ENCODE results near the gene SLC9B1.
A peak's percentile ranks its signal among the peaks of the same experiment; 100 is the strongest.
"Not testable (repeated sequence)": the region's sequence is repeated elsewhere in the genome, so short reads cannot be mapped to it uniquely, and the experiment has no call there.

The SLC9B1 gene

DNA sequence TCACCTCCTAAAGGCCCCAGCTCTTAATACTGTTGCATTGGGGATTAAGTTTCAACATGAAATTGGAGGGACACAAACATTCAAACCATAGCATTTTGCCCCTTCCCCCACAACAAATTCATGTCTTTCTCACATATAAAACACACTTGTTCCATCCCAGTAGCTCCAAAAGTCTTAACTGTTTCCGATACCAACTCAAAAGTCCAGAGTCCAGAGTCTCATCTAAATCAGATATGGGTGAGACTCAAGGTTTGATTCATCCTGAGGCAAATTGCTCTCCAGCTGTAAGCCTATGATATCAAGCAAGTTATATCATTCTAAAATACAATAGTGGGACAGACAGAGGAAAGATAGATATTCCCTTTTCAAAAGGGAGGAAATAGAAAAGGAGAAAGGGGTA lies 8.7 kb downstream of the SLC9B1 start:
- Histone ChIP-seq H3K4me1 (ENCODE audit: control insufficient read depth in 1 of 2, insufficient read depth in 2 of 2, low read length in 2 of 2) (peaks cover 15 to 19% of the 10 kb centered on the region in 2 donors), H3K27ac (ENCODE audit: low read length) (peak overlapping the region; percentile 74), H3K9me3 (ENCODE audit: control insufficient read depth in 1 of 2, low read length in 2 of 2) (no peaks in the 10 kb centered on the region)

DNA sequence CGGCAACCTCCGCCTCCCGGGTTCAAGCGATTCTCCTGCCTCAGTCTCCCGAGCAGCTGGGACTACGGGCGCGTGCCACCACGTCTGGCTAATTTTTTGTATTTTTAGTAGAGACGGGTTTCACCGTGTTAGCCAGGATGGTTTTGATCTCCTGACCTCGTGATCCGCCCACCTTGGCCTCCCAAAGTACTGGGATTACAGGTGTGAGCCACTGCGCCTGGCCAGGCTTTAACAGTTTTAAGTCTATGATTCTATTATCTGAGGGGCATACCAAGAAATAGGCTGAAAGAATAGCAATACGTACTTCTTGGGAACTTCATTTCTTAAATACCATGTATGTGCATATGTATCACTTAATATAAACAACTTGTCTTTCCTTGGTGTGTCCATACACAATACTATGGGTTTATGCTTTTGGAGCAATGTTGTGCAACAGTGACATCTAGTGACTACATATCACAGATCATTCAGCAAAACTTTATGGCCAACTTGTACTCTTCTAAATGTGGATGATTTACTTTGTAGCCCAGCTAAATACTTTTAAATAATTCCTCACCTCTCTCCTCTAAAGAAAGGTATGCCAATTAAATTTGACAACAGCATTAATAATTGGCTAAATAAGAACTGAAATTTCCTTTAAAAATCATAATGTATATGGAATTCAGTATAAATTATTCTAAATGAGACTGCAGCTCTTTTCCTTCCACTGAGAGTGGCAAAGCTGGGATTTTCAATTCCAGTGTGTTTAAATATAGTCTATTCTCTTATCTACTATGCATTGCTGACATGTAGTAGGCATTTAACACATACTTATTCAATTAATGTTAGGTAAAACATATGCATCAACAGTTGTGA lies 10.4 kb downstream of the SLC9B1 start:
- H3K27me3 ChIP-seq (ENCODE audit: low read depth, low read length): no peaks in the 10 kb centered on the region
- no peaks in the 10 kb centered on the region for H3K9me3 ChIP-seq (ENCODE audit: control insufficient read depth in 1 of 2, low read length in 2 of 2)
- no peak overlapping the region for H3K27ac ChIP-seq (ENCODE audit: low read length)
- peaks cover 15 to 19% of the 10 kb centered on the region in 2 donors for H3K4me1 ChIP-seq (ENCODE audit: control insufficient read depth in 1 of 2, insufficient read depth in 2 of 2, low read length in 2 of 2)
- no peaks in the 10 kb centered on the region for H3K36me3 ChIP-seq (ENCODE audit: control insufficient read depth in 1 of 2, insufficient read depth in 2 of 2, low read length in 2 of 2)
- H3K4me3 ChIP-seq (ENCODE audit: low read depth in 1 of 2, low read length in 2 of 2): no peak overlapping the region

More for the DNA sequence above, 8.7 kb downstream of the SLC9B1 start:
- Histone ChIP-seq H3K36me3 (ENCODE audit: control insufficient read depth in 1 of 2, insufficient read depth in 2 of 2, low read length in 2 of 2) (no peaks in the 10 kb centered on the region), H3K4me3 (ENCODE audit: low read depth in 1 of 2, low read length in 2 of 2) (no peak overlapping the region), H3K27me3 (ENCODE audit: low read depth, low read length) (no peaks in the 10 kb centered on the region)

GRCh38 chr4:103002551-103002950 lies 17.0 kb downstream of the SLC9B1 start:
- Histone ChIP-seq H3K9me3 (ENCODE audit: control insufficient read depth in 1 of 2, low read length in 2 of 2) (no peaks in the 10 kb centered on the region), H3K36me3 (ENCODE audit: control insufficient read depth in 1 of 2, insufficient read depth in 2 of 2, low read length in 2 of 2) (no peaks in the 10 kb centered on the region), H3K27me3 (ENCODE audit: low read depth, low read length) (no peaks in the 10 kb centered on the region), H3K4me3 (ENCODE audit: low read depth in 1 of 2, low read length in 2 of 2) (no peak overlapping the region), H3K27ac (ENCODE audit: low read length) (no peak overlapping the region), H3K4me1 (ENCODE audit: control insufficient read depth in 1 of 2, insufficient read depth in 2 of 2, low read length in 2 of 2) (no peaks in the 10 kb centered on the region)

- Histone ChIP-seq H3K4me3 (ENCODE audit: low read depth in 1 of 2, low read length in 2 of 2) (no peak overlapping the region), H3K36me3 (ENCODE audit: control insufficient read depth in 1 of 2, insufficient read depth in 2 of 2, low read length in 2 of 2) (no peaks in the 10 kb centered on the region), H3K27me3 (ENCODE audit: low read depth, low read length) (no peaks in the 10 kb centered on the region), H3K27ac (ENCODE audit: low read length) (no peak overlapping the region), H3K9me3 (ENCODE audit: control insufficient read depth in 1 of 2, low read length in 2 of 2) (no peaks in the 10 kb centered on the region), H3K4me1 (ENCODE audit: control insufficient read depth in 1 of 2, insufficient read depth in 2 of 2, low read length in 2 of 2) (no peaks in the 10 kb centered on the region)
These were observed 24.7 kb downstream of the SLC9B1 start for GRCh38 chr4:102994803-102995202.

DNA sequence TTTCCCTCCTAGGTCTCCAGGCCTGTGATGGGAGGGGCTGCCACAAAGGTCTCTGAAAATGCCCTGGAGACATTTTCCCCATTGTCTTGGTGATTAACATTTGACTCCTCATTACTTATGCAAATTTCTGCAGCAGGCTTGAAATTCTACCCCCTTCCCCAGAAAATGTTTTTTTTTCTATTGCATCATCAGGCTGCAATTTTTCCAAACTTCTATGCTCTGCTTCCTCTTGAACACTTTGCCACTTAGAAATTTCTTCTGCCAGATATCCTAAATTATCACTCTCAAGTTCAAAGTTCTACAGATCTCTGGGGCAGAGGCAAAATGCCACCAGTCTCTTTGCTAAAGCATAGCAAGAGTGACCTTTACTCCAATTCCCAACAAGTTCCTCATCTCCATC lies 25.5 kb downstream of the SLC9B1 start:
- not testable (repeated sequence) for H3K4me3 ChIP-seq (ENCODE audit: low read depth in 1 of 2, low read length in 2 of 2); H3K4me1 ChIP-seq (ENCODE audit: control insufficient read depth in 1 of 2, insufficient read depth in 2 of 2, low read length in 2 of 2); H3K27me3 ChIP-seq (ENCODE audit: low read depth, low read length); H3K9me3 ChIP-seq (ENCODE audit: control insufficient read depth in 1 of 2, low read length in 2 of 2); H3K27ac ChIP-seq (ENCODE audit: low read length); H3K36me3 ChIP-seq (ENCODE audit: control insufficient read depth in 1 of 2, insufficient read depth in 2 of 2, low read length in 2 of 2)

DNA sequence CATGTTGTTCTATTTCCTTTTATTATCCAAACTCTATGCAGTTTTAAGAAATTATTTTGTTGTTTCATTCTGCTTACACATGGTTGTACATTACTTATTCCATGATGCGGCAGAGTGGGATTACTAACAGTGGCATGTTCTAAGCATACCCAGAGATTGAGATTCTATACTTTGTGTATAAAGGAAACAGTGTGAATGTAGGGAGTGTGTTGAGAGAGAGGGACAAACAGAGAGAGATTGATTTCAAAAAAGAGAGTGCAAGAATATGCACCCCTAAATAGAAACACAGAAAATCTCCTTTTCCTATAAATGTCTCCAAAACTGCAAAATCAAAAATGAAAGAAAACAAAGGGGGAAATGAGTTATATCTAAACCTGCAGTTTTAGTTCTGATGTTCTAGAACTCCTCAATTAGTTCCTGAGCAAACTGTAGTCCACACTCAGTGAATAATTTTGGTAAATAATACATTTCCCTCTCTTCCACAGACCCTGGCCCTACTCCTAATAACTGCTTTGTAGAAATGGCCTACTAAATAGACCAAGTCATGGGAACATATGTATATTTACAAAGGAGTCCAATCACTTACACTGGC lies 31.0 kb downstream of the SLC9B1 start:
- no peaks in the 10 kb centered on the region for H3K27me3 ChIP-seq (ENCODE audit: low read depth, low read length)
- H3K4me3 ChIP-seq (ENCODE audit: low read depth in 1 of 2, low read length in 2 of 2): no peak overlapping the region
- no peaks in the 10 kb centered on the region for H3K4me1 ChIP-seq (ENCODE audit: control insufficient read depth in 1 of 2, insufficient read depth in 2 of 2, low read length in 2 of 2)
- H3K36me3 ChIP-seq (ENCODE audit: control insufficient read depth in 1 of 2, insufficient read depth in 2 of 2, low read length in 2 of 2): no peaks in the 10 kb centered on the region
- no peak overlapping the region for H3K27ac ChIP-seq (ENCODE audit: low read length)
- no peaks in the 10 kb centered on the region for H3K9me3 ChIP-seq (ENCODE audit: control insufficient read depth in 1 of 2, low read length in 2 of 2)

DNA sequence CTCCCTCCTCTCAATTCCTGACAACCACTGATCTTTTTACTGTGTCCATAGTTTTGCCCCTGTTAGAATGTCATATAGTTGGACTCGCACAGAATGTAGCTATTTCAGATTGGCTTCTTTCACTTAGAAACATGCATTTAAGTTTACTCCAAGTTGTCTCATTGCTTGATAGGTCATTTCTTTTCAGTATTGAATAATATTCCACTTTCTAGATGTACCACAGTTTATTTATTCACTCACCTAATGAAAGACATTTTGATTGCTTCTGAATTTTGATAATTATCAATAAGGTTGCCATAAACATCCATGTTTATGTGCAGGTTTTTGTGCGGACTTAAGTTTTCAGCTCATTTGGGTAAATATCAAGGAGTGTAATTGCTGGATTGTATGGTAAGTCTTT lies 38.5 kb downstream of the SLC9B1 start:
- Histone ChIP-seq H3K27ac (ENCODE audit: low read length) (no peak overlapping the region), H3K4me1 (ENCODE audit: control insufficient read depth in 1 of 2, insufficient read depth in 2 of 2, low read length in 2 of 2) (no peaks in the 10 kb centered on the region), H3K27me3 (ENCODE audit: low read depth, low read length) (no peaks in the 10 kb centered on the region), H3K4me3 (ENCODE audit: low read depth in 1 of 2, low read length in 2 of 2) (no peak overlapping the region), H3K9me3 (ENCODE audit: control insufficient read depth in 1 of 2, low read length in 2 of 2) (peaks cover 0 to 3% of the 10 kb centered on the region in 2 donors), H3K36me3 (ENCODE audit: control insufficient read depth in 1 of 2, insufficient read depth in 2 of 2, low read length in 2 of 2) (no peaks in the 10 kb centered on the region)

DNA sequence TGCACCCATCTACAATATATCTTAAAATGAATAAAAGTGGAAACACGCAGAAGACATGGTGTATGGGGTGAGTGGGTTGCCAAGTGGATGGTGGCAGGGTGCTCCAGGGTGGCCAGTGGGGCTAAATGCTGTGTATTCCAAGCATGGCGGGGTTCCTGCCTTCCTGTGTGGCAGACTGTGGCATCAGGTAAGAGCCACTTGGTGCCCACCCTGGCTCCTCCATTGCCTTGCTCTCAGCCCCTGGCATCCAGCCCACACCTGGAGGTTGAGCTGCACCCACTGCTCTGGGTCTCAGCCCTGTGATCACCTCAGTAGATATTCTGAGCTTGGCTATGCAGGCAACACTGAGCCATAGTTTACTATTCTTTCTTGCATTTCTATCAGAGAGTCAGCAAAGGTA lies 57.7 kb downstream of the SLC9B1 start:
- not testable (repeated sequence) for H3K27me3 ChIP-seq (ENCODE audit: low read depth, low read length); H3K36me3 ChIP-seq (ENCODE audit: control insufficient read depth in 1 of 2, insufficient read depth in 2 of 2, low read length in 2 of 2); H3K9me3 ChIP-seq (ENCODE audit: control insufficient read depth in 1 of 2, low read length in 2 of 2); H3K4me3 ChIP-seq (ENCODE audit: low read depth in 1 of 2, low read length in 2 of 2); H3K4me1 ChIP-seq (ENCODE audit: control insufficient read depth in 1 of 2, insufficient read depth in 2 of 2, low read length in 2 of 2); H3K27ac ChIP-seq (ENCODE audit: low read length)

- Histone ChIP-seq H3K27ac (ENCODE audit: low read length) (no peak overlapping the region), H3K9me3 (ENCODE audit: control insufficient read depth in 1 of 2, low read length in 2 of 2) (no peaks in the 10 kb centered on the region), H3K4me3 (ENCODE audit: low read depth in 1 of 2, low read length in 2 of 2) (no peak overlapping the region)
These were observed 60.0 kb downstream of the SLC9B1 start for GRCh38 chr4:102959496-102959895.

GRCh38 chr4:102945066-102945465 lies 74.4 kb downstream of the SLC9B1 start:
- Histone ChIP-seq H3K9me3 (ENCODE audit: control insufficient read depth in 1 of 2, low read length in 2 of 2) (no peaks in the 10 kb centered on the region), H3K27ac (ENCODE audit: low read length) (no peak overlapping the region)

More at GRCh38 chr4:102959496-102959895, 60.0 kb downstream of the SLC9B1 start:
- Histone ChIP-seq H3K36me3 (ENCODE audit: control insufficient read depth in 1 of 2, insufficient read depth in 2 of 2, low read length in 2 of 2) (no peaks in the 10 kb centered on the region), H3K27me3 (ENCODE audit: low read depth, low read length) (no peaks in the 10 kb centered on the region), H3K4me1 (ENCODE audit: control insufficient read depth in 1 of 2, insufficient read depth in 2 of 2, low read length in 2 of 2) (no peaks in the 10 kb centered on the region)

DNA sequence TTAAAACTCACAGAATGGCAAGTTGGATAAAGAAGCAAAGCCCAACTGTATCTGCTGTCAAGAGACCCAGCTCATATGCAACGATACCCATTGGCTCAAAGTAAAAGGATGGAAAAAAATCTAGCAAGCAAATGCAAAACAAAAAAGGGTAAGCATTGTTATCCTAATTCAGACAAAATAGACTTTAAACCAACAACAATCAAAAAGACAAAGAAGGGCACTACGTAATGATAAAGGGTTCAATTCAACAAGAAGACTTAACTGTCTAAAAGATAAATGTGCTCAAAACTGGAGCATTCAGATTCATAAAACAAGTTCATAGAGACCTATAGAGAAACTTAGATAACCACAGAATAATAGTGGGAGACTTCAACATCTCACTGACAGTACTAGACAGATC lies 81.4 kb downstream of the SLC9B1 start:
- not testable (repeated sequence) for H3K4me1 ChIP-seq (ENCODE audit: control insufficient read depth in 1 of 2, insufficient read depth in 2 of 2, low read length in 2 of 2); H3K4me3 ChIP-seq (ENCODE audit: low read depth in 1 of 2, low read length in 2 of 2); H3K36me3 ChIP-seq (ENCODE audit: control insufficient read depth in 1 of 2, insufficient read depth in 2 of 2, low read length in 2 of 2); H3K27ac ChIP-seq (ENCODE audit: low read length); H3K9me3 ChIP-seq (ENCODE audit: control insufficient read depth in 1 of 2, low read length in 2 of 2); H3K27me3 ChIP-seq (ENCODE audit: low read depth, low read length)

More at GRCh38 chr4:102945066-102945465, 74.4 kb downstream of the SLC9B1 start:
- Histone ChIP-seq H3K36me3 (ENCODE audit: control insufficient read depth in 1 of 2, insufficient read depth in 2 of 2, low read length in 2 of 2) (no peaks in the 10 kb centered on the region), H3K27me3 (ENCODE audit: low read depth, low read length) (no peaks in the 10 kb centered on the region), H3K4me3 (ENCODE audit: low read depth in 1 of 2, low read length in 2 of 2) (no peak overlapping the region), H3K4me1 (ENCODE audit: control insufficient read depth in 1 of 2, insufficient read depth in 2 of 2, low read length in 2 of 2) (no peaks in the 10 kb centered on the region)

Measured in muscle layer of duodenum (tissue), 2 donors.